Stimulated activated CD8-positive, alpha-beta memory T cell treated with anti-CD3 and anti-CD28 coated beads, Interleukin-4, amount 100 ng/mL, for 48 hours (primary cell): ENCODE measurements around the gene MMP1.
A peak's percentile ranks its signal among the peaks of the same experiment; 100 is the strongest.

ENCODE experiments used
- DNase-seq: peaks from one replicate; pipeline ENCODE4 v3.0.0-alpha.2; 2020

MMP1 gene

DNA sequence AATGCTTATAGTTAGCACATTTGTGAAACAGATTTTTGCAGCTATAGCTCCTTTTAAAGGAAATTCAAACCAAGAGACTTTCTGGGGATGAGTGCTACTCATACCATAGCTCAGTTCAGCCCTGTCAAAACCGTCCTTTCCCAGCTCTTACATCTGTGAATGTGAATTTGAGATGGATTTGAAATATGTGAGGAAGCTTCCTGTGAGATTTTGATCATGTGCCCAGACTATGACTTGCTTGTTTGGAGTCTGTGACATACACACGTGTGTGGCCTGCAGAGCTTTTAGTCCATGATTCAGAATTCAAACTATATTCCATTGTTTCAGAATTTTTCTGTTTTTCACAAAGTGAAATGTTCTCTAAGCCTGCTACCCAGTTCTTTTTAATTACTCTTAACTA lies 4.4 kb upstream of the MMP1 start:
- no peak for DNase-seq

DNA sequence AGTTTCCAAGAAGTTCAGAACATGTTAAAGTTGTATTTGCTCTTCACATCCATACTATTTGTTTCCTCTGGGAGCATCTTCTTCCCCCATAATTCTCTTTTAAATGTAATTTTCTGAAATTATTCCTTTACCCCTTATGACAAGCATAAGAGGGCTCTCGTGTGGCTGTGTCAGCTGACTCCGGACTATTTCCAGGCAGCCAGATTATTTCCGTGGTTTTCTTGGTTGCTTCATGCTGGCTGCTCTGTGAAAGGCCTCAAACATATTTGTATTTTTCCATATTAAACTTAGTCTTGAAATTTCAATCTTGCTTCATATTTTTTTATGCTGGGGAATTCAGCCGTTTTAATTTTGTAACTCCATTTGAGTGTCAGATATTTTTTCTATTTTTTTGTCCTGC lies 2.8 kb upstream of the MMP1 start:
- no peak for DNase-seq

DNA sequence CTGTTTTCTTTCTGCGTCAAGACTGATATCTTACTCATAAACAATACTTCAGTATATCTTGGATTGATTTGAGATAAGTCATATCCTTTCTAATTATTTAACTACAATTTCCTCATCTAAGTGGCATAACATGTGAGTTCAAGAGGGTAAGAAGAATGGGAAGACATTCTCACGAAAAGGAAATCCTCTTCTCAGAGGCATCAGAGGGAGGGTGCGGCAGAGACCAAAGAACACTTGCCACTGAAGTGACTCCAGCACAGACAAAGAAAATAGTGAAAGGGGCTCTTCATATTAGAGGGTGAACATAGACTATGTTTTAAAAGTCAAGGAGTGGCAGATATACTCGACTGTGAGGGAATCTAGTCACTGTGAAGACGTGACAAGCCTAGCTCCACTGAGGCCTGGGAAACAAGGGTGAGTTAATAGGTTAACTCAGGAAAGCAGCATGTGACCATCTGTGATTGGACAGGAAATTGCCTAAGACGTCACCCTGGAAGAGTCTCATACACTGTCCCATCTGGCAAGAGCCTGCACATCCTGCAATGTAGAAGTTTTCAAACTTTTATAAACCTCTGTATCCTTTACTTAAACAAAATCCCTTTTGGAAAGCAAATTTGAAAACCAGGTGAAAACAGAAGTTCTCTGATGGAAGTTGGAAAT lies 1.9 kb upstream of the MMP1 start:
- no peak for DNase-seq

DNA sequence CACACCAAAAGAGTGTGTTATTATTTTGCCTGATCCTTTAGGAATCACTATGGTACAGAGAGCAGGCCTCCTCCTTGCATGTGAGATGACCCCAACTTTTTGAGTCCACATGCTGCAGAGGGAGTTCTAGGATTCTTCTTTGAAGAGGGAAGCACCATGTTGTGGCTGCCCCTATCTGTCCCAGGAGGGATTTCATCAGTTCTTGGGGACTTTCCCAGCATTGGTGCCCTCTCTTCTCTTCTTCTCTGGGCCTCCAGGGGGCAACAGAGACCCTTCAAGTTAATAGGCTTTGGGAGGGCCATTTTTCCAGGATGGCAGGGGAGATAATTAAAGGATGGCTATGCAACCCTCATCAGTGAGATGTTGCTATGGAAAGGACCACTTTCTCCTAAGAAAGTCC lies 3.6 kb downstream of the MMP1 start:
- peak; percentile 41 for DNase-seq

DNA sequence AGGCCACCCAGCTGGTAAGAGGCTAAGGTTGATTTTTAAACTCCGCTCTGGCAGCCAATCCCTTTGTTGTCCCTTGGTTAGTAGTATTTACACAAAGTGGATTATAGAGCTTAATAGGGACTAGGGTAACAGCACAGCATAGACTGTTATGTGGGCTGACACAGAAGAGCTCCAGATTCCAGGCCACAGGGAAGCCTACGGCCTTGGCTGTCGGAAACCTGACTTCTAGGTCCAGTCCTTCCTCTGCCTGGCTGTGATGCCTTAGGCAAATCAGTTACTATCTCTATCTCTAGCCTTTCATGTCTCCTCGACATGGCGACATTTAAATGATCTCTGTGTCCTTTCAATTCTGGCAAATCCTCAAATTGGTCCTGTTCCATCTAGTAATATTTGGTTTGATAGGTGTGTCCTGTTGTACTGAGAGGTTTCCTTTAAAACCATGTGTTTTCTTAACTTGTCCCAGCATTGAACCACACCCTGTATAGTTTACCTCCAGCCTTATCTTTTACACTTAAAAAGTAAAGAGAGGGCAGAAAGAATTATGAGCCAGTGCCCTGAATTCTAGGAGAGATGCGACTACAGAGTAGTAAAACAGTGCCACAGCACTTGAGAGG lies 4.2 kb downstream of the MMP1 start:
- DNase-seq = no peak

DNA sequence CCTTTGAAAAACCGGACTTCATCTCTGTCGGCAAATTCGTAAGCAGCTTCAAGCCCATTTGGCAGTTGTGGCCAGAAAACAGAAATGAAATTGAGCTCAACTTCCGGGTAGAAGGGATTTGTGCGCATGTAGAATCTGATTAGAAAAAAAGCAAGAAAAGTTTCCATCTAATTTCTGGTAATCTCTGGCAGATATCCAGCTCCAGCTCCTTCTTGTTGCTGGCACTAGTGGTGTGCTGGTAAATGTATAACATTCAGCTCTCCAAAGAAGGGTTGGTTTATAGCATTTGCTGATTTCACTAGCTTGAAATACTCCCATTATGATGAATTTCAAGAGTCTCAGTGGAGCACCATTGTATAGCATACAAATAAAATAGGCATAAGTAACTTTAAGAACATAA lies 5.4 kb downstream of the MMP1 start:
- DNase-seq = no peak

DNA sequence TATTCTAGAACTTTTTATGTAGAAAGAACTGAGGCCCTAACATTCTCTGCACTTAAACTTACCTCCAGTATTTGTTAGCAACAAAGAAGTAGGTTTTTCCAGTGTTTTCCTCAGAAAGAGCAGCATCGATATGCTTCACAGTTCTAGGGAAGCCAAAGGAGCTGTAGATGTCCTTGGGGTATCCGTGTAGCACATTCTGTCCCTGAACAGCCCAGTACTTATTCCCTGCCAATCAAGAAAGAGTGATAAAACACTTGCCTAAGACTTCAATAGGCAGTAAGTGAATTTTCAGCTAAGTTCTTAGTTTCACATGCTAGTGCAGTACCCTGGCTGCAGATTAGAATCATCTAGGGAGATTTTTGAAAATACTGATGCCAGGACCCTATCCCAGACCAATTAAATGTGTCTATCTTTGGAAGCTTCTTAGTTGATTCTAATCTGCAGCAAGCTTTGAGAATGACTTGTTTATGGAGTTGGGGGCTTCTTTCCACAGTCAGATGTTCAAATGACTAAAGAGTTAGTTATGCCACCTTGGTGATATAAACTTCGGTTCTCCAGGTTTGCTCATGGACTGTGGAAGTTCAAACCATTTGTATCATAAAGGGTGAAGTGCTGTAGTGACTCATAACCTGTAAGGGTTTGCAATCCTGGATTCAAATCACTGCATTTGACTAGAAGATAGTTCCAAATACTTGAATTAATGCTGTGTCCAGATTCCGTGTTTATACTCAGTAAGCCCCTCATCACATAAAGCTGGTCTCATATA lies 6.5 kb downstream of the MMP1 start:
- no peak for DNase-seq

DNA sequence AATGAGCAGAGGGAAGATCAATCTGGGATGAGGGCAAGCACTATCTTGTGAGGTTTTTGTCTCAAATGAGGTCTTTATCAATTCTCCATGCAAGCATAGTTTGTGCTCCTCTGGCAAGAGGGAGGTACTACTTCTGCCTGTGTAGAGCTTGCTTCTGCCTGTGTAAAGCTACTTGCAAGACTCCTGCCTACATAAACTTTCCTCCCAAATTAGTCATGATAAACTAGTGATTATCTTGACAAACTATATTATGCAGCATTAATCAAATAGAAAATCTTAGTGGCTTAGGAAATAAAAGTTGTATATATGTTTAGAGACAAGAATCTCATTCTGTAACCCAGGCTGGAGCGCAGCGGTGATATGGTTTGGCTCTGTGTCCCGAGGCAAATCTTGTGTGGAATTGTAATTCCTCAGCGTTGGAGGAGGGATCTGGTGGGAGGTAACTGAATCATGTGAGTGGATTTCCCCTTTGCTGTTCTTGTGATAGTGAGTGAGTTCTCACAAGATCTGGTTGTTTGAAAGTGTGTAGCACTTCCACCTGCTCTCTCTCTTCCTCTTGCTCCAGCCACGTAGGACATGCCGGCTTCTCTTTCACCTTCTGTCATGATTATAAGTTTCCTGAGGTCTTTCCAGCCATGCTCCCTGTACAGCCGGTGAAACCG lies 9.5 kb downstream of the MMP1 start:
- no peak for DNase-seq

DNA sequence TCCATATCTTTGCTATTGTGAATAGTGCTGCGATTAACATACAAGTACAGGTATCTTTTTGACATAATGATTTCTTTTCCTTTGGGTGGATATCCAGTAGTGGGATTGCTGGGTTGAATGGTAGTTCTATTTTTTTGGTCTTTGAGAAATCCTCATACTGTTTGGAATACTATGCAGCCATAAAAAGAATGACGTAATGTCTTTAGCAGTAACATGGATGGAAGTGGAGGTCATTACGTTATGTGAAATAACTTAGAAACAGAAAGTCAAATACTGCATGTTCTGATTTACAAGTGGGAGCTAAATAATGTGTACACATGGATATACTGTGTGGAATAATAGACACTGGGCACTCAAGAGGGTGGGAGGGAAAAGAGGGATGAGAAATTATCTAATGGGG lies 13.6 kb downstream of the MMP1 start:
- DNase-seq = no peak

DNA sequence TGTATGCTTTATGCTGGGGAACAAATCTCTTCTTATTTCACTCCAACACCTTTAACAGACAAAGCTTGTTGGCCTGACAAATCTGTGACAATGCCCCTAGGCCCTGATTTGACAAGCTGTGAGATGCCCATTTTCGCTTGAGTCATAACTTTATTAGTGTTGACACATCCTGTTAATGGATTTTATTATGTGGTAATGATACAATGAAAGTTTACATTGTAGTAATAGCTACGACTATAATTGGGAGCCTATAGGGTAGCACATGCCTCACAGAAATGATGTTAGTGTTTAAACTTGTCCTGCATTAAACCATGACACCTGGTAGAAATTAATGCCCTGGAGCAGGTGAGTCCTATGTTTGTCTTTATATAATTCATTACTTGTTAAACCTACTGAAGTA lies 14.2 kb downstream of the MMP1 start:
- DNase-seq = no peak

DNA sequence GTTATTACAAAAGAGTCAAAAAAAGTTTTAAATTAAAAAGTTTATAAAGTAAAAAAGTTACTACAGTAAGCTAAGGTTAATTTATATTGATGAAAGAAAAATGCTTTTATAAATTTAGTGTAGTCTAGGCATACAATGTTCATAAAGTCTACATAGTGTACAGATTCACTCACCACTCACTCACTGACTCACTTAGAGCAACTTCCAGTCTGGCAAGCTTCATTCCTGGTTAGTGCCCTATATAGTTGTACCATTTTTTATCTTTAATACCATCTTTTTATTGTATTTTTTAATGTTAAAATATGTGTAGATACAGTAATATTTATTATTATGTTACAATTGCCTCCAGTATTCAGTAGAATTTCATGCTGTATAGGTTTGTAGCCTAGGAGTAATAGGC lies 14.9 kb downstream of the MMP1 start:
- no peak for DNase-seq

DNA sequence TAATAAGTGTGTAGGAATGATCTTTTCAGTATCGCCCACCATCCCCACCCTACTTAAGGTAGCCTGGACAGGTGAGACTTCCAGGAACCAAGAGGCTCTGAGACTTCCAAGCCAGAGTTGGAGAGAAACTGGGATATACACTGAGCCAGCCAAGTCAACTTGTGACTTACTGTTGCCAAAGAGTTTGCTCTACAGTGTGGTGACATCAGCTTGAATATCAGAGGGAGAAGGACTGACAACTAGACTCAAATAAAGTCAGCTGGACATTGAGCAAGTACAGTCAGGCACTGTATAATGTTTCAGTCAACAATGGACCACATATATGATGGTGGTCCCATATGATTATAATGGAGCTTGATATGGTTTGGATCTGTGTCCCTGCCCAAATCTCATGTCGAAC lies 16.3 kb downstream of the MMP1 start:
- no peak for DNase-seq

DNA sequence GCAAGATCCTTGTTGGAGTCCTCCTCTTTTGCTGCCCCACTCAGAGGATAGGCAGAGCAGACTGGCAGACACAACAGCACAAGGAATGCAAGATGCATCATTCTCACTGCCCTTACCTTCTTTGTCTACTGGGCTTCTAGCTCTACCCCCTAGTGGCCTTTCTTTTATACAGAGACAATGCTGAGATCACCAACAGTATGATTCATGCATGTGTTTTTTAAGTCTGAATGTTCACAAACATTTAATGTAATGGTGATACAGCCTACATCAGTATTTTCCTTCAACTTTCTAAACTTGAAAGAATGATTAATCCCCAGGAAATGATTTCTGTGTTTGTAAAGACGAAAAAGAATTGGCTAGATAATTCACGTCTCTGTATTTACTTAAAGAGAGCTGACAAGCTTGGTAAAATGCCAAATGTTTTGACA lies 17.5 kb downstream of the MMP1 start, which contains the start of gene MMP10:
Gene MMP10 (minus strand): TSS at position 138 of the 428 bp plus-strand sequence. CDS start 37 bp downstream, at position 101.
- no peak for DNase-seq

DNA sequence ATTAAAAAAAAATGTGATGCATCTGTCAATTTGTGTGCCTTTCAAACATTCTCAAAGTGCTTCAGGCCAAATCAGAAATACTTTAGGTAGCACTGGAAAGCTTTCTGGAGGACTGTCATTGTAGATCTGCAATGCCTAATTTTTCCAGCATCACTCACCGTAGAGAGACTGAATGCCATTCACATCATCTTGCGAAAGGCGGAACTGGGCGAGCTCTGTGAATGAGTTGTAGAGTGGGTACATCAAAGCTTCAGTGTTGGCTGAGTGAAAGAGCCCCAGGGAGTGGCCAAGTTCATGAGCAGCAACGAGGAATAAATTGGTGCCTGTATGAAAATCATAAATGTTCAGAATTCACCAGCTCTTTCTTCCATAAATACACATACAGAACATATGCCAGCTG lies 21.5 kb downstream of the MMP1 start:
- no peak for DNase-seq

DNA sequence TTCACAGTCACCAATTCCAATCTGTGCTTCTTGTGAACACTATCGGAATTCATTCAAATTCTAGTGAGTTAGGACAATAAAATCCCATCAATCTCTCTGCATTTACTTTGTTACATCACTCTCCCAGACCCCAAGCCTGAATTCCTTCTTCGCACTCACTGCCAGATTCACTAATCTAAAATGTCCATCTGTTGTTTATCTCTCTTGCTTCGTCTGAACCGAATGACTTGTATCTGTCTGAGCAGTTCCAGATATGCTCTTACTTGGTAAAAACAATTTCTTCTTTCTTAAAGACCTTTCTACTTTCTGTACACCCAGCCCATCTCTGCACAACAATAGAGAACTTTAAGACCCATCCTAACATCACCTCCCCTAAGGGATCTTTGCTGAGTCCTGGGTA lies 24.6 kb downstream of the MMP1 start:
- no peak for DNase-seq

DNA sequence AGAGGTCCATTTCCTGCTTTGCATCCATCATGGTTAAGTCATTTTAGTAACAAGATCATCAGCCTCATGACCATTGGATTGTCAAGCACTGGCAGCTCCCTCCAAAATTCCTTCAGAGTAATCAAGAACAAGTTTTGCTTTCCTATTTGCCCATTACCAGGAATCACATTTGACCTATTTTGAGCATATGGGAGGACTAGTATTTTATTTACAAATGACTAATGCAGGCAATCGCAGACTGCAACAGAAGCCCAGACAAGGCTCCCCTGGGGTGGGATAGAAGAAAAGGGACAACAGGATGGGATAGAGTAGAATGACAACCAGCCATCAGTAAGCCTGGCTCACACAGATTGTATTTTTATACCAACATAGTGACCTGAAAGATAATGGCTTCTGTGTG lies 26.6 kb downstream of the MMP1 start:
- DNase-seq = no peak

DNA sequence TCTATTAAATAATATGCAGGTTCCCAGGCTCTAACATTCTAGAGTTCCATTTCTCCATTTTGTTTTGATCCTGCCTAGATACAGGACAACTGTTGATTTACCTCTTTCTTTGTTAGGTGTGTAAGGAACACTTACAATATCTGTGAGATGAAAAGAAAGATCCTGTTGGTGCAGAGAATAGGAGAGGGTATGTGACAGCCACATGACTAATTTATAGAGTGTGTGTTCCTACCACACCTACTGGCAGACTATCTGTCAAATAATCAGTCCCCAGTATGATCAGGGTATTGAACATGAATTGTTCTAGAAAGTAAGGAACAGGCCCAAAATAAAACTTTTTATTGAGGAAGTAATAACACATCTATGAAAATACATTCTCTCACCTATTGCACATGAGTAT lies 27.8 kb downstream of the MMP1 start:
- DNase-seq = no peak

DNA sequence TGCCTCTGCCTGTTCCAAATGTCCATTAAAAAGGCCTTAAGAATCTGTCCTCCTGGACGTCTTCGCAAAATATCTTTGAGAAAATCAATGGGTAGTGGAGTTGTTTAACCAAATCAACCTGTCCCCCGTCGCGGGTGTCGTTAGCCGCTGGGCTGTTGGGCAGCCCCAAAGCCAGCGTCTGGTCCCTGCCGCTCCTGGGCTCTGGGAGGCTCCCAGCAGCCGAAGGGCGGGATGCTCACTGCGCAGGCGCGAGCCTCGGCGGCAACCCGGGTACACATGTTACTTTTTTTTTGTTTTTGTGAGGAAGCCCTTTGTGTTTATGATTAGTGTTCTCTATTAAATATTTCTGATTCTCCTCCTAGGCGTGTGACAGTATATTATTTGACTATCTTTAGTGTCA lies 30.2 kb downstream of the MMP1 start:
- no peak for DNase-seq

DNA sequence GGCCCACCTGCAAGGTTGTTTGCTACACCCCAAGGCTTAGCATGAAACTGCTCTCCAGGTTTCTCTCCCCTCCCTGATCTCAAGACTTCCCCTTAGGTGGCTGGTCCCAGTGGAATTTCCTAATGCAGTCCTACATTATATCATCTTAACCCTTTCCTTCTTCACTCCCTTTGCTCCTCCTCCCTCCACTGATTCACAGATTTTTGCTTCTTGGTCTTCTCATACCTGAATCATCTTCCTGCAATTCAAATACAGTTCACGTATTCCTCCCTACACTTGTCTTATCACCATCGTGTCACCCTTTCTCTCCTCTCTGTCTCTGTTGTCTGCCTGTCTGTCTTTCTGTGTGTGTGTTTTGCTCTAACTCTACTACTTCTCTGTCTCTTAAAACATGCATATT lies 34.5 kb downstream of the MMP1 start:
- no peak for DNase-seq

DNA sequence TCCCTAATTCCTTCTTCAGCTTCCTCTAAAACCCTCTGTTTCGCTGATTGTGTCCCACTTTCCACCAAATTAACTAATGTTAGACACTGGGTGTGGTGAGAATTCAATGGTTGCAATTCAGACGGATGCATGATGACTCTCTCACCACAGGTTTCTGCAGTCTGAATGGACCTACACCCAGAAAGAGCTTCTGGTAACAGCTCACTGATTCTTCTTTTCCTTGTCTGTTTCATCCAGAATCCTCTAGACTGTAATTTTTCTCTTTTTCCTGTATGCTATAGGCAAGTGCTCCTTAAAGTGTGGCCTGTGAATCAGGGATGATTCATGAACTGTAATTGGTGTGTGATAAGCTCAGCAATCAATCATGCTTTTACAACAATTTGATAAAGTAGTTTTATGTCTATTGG lies 35.6 kb downstream of the MMP1 start:
- DNase-seq = no peak

DNA sequence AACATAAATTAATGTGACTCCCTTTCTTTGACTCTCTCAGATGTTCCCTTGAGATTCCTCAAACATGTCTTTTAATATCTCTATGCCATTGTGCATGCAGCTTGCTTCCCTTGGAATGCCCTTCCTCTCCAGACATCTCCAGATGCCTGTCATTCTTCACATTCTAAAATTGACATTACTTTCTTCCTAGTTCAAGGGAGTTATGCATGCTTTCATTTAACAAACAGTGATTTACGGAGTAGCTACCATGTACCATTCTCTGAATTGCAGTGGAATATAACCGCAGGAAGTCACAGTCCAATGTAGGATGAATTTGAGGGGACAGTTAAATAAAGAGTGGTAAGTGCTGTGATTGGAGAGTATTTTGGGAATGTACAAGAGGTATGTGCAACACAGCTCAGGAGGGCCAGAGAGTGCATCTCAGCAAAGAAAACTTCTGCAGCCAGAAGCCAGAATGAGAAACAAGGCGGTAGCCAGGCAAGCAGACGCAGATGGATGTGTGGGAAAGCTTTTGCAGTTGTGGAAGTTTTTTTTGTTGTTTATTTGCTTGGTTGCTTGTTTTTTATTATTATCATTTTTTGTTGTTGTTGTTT lies 36.2 kb downstream of the MMP1 start:
- DNase-seq = no peak

DNA sequence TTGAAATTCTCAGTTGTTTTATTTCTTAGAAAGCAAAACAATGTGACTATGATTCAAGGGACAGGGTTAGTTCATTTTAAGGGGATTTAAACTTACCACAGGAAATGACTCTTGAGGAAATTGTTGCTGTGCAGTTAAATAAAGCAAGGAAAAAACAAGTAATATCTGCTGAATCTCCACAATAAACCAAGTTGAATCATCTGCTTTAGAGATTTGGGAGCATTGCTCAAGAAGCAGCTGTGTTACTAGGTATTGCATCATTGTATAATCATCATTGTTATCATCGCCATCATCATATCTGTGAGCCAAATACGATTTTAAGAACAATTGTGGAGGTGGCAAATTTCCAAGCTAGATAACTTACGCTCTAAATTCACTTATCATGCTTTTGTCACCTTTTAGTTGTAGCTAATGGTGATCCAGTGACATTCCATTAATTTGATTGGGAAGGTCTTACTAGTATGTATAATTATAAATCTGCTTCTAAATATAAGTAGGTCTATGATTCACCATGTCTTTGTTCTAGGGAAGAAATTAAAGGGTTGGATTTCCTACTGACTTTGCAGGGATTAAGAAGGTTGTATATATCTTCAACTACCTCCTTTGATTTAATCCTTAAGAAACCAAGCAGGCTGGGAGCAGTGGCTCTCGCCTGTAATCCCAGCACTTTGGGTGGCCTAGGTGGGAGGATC lies 37.5 kb downstream of the MMP1 start:
- no peak for DNase-seq
